Activated CD8-positive, alpha-beta memory T cell treated with anti-CD3 and anti-CD28 coated beads, Interleukin-2, amount 50 U/mL, for 24 hours (primary cell): ENCODE measurements around the gene COL18A1.
"Not testable (repeated sequence)": the region's sequence is repeated elsewhere in the genome, so short reads cannot be mapped to it uniquely, and the experiment has no call there.

Experiments
- DNase-seq: peaks from one replicate; pipeline ENCODE4 v3.0.0-alpha.2; 2020; ENCODE audit errors: extremely low read depth

The COL18A1 gene

GRCh38 chr21:45560106-45561021 lies 155.4 kb downstream of the COL18A1 start:
- no peak for DNase-seq

- DNase-seq, result not testable (repeated sequence)
These were observed 156.3 kb downstream of the COL18A1 start for GRCh38 chr21:45561241-45561640.

- DNase-seq, result no peak
These were observed 157.4 kb downstream of the COL18A1 start for GRCh38 chr21:45562402-45562801.

GRCh38 chr21:45562965-45563364 lies 158.0 kb downstream of the COL18A1 start:
- DNase-seq, result no peak
